HG02943 (cell line): ENCODE data around the gene CHGA.

Experiments
- ATAC-seq: cut with Tn5 transposase; IDR thresholded peaks from one replicate; pipeline ENCODE4 v1.9.1; 2021; ENCODE audit warnings: mild to moderate bottlenecking, low read depth, moderate library complexity; ENCODE audit not compliant: unreplicated experiment

Gene CHGA

DNA sequence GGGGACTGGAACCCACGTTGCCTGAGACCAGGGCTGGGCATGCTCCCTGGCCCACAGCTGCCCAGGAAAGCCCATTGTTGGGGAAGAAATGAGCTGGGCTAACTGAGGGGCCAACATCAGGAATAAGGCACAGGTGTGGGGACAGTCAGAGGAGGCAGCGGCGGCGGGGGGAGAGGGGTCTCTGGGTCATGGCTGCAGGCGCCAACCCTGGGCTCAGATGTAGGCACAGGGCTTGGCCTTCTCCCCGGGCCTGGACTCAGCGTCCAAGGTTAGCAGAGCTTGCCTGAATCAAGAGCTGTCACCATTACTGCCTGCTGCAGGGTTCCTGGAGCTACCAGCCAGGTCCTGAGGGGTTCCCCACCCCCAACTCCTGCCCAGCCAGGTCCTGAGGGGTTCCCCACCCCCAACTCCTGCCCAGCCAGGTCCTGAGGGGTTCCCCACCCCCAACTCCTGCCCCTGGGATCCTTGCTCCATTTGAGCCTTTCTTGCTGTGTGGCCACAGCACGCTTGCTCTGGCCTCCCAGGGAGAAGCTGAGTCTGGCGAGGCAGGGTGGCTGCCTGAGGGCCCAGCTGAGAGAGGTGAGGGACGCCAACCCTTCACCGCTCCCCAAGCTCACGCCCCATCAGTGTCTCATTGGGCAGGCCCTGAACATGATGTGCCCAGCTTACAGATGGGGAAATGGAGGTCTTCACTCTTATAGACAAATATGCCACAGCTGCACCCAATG is 6.2 kb downstream of the CHGA start:
- no peak for ATAC-seq

DNA sequence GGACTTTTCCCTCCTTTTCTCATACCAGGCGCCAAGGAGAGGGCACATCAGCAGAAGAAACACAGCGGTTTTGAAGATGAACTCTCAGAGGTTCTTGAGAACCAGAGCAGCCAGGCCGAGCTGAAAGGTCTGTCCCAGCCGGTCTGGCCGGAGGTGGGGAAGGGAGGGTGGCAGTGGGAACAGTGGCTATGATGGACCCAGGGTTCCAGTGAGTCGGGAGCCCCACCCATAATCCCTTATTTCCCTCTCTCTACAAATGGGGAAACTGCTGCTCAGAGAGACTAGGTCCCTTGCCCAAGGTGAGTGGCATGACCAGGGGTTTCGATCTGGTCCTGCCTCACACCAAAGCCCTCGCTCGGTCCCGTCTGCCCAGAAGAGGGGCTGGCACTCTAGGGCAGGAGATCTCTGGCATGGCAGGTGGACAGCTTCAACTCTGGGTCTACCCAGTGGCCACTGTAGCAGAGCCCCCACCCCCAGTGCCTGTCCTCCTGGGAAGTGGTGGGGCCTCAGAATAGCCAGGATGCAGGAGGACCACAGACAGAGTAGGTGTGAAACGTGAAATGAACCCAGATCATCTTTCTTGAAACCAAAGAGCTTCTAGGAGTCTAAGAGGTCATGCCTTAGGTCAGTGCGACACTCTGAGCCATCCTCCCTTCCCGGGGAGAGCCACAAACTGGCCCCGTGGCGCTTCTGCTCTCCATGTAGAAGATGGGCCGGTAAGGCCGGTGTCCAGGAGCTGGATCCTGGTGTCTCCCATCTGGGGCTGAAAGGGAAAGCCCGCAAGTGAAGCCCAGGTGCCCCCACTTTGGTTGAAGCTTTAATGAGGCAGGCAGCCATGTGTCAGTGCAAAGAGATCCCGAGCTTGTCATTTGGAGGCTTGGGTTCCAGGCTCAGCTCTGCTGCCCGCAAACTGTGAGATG is 7.0 kb downstream of the CHGA start:
- no peak for ATAC-seq

- ATAC-seq, result no peak
These were observed 8.0 kb downstream of the CHGA start for GRCh38 chr14:92930737-92931602.

DNA sequence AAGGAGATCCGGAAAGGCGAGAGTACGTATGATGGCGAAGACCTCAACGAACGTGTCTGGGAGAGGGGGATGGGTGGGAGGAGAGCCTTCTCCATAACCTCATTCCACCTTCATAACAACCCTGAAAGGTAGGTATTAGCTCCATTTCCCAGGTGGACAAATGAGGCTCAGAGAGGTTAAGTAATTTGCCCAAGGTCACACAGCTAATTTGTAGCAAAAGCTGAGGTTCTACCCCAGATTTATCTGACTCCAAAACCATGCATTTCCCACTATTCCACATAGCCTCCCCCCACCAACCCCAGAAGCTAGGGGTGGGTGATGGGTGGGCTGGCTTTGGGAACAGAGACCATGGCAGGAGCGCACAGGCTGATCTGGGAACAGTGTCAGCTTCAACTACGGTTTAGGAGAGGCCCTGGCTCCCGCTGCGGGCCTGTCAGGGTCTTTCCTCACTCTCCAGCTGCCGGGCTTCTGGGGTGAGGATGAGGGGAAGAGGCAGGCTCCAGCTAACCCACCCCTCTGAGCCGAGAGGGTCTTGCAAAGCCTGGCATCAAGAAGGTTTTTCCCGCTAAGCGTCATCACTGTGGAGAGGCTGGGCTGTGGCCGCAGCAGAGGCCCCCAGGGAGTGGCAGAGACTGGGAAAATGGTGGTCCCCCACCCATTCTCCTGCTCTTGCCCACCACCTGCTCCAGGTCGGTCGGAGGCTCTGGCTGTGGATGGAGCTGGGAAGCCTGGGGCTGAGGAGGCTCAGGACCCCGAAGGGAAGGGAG is 8.9 kb downstream of the CHGA start:
- ATAC-seq, result no peak

DNA sequence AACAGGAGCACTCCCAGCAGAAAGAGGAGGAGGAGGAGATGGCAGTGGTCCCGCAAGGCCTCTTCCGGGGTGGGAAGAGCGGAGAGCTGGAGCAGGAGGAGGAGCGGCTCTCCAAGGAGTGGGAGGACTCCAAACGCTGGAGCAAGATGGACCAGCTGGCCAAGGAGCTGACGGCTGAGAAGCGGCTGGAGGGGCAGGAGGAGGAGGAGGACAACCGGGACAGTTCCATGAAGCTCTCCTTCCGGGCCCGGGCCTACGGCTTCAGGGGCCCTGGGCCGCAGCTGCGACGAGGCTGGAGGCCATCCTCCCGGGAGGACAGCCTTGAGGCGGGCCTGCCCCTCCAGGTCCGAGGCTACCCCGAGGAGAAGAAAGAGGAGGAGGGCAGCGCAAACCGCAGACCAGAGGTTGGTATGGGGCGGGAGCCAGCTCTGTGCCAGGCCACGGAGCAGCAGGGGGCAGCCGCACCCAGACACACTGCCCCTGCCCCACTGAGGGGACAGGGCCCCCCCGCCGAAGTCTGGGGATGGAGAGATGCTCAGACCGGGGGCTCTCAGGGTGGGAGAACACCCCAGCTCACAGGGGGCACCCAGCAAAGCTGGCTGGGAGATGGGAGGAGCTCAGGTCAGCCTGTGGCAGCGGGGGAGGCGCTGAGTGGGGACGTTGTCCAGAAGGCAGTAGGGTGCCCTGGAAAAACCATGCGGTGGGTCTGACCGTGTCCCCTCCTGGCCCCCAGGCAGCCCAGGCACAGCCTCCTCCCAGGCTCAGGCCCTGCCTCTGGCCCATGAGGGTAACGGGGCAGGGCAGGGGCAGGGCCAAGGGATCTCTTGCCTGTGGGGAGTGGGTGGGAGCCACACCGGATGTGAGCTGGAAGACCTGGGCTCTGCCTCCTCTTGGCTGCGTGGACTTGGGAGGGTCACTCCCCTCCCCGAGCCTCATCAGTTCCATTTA is 9.8 kb downstream of the CHGA start:
- ATAC-seq, result no peak

DNA sequence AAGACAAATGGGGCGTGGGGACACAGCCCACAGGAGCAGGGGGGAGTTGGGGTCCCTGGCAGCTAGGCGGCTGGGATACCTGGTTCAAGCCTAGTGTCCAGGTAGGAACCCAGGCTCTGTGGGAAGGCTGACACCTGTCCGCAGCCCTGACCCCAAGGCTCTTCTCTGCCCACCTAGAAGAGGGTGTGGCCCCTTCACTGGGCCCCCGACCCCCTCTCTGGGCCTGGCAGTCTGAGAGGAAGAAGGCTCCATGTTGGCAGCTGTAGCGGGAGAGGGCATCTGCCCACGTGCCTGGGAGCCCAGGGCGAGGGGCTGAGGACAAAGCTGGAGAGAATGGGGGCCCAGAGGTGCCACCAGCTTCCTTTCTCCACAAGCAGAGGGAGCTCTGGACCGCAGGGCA is 10.5 kb downstream of the CHGA start:
- ATAC-seq, result no peak

DNA sequence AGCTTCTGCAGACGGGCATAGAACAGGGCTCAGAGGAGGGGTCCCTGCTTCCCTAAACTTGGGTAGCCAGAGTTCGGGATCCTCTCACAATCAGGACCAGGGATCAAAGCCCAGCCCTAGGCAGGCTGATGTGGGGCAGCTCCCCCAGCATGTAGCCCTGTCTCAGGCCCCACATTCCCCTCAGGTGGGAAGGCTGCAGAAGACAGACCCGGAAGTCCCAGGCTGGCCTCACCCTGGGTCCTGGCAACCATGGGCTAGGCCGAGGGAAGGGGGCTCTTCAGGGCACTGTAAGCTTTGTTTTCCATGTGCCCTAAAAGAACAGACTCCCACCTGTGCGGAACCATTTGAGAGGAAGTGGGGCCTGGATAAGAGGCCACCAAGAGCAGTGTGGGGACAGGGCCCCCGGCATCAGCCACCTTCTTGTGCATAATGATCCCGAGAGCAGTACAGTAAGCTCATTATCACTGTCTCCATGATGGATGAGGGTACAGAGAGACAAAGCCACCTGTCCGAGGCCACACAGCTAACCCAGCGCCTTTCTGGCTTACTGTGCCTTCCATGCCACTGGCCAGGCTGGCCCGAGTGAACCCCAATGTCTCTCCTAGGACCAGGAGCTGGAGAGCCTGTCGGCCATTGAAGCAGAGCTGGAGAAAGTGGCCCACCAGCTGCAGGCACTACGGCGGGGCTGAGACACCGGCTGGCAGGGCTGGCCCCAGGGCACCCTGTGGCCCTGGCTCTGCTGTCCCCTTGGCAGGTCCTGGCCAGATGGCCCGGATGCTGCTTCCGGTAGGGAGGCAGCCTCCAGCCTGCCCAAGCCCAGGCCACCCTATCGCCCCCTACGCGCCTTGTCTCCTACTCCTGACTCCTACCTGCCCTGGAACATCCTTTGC is 11.5 kb downstream of the CHGA start:
- no peak for ATAC-seq

DNA sequence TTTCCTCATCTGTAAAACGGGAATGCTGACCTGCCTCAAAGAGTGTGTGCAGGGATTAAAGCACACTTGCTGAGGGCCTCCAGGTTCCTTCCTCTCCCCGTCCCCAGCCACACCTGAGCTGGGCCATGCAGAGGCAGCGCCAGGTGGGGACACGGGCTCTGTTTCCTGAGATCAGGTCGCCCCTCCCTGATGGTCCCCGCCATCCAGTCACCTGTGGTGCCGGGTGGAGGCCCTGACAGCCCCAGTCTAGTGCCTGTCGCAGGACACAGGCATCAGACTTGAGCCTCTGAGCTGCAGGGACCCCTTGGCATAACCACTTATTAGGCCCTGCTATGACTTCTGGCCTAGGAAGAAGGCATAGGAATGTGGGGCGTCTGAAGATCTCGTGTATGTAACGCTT is 12.5 kb downstream of the CHGA start:
- ATAC-seq, result no peak

- no peak for ATAC-seq
These were observed 13.1 kb downstream of the CHGA start for GRCh38 chr14:92936085-92936484.

DNA sequence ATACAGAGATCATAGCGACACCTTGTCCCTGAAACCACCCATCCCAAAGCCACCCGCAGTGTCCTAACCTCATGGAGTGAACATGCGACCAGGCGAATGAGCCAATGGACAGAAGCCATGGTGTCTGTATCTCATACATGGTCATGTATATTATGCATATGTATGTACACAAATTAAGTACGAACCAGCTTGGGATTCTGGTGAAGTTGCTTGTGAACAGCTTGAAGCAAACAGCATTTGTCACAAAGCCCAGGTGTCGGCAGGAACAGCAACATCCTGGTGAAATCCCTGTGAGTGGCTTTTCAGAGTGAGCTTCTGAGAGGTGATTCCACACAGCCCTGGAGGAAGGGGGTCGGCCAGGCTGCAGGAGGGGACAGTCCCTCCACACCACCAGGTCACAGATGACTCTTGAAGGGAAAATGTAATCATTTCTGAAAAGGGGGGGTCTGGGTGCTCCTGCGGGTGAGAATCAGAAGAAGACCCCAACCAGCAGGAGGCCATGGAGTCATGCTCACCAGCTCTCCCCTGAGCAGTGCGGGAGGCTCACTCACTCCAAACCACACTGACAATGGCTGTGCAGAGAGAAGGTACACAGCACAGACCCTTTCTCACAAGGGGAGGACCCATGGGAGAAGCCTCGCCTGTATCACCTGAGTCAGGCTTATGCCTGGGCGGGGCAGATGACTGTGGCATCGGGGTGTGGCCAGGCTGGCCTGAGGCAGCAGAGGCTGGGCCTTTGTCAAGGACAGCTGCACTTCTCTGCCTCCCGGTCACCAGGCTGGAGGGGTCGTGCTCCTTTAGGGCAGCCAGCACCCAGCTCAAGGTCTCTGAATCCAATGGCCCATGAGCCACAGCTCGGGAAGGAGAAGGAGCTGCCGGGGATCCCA is 14.3 kb downstream of the CHGA start:
- ATAC-seq, result no peak

GRCh38 chr14:92938235-92938875 is 15.4 kb downstream of the CHGA start:
- no peak for ATAC-seq

- ATAC-seq, result no peak
These were observed 16.1 kb downstream of the CHGA start for GRCh38 chr14:92938890-92939671.

DNA sequence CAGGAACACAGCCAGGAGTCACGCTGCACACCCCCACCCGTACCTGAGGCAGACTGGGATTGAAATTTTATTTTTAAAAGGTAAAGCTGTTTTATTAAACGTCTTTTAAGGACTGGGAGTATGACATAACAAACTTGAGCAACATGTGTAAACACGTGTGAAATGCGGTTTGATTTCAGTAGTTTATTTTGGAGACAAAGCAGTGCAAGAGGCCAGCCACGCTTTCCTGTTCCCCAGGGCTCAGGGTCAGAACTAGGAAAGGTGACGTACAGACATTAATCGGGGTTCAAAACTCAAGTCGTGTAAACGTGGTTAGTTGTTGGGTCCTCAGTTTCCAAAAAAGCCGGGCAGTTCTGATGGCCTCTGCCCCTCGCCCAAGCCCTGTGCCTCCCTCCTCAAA is 16.7 kb downstream of the CHGA start:
- ATAC-seq, result no peak

DNA sequence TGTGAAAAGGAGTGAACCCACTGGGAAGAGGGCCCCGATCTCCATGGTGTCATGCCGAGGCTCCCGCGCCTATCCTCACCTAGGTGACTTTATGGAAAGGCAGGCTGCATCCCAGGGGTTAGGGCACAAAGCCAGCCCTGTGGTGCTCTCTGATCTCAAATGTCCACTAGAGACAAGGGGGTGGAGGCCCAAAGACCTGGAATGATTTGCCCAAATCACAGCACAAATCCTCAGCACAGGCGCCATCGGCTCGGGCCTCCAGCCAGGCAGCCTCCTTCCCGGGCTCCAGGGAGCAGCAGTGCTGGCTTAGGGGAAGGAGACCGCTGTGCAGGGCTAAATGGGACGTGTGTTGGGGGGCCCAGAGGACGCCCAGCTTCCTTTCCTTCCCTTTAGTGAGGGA is 17.6 kb downstream of the CHGA start:
- ATAC-seq, result no peak

DNA sequence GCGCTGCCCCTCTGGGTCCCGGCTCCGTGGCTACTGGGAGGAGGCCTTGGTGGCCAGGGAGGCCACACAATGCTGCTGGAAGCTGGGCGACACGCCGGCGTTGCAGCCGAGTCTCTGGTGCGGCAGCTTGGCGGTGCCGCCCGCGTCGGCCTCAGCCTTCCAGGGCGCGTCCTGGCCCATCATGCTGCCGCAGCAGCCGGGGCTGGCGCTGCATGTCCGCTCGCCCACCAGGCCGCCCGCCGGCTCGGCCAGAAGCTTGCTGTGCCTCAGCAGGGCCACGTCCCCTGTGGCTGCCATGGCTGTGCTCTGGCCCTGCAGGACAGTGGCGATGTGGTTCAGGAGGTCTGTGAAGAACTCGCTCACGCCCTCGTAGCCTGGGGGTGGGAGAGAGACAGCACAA is 18.6 kb downstream of the CHGA start:
- no peak for ATAC-seq

- ATAC-seq, result no peak
These were observed 19.2 kb downstream of the CHGA start for GRCh38 chr14:92942136-92942535.
